GM23248 (cell line): ENCODE results near the gene ADRB1. TPM values are rescaled to one million over a fixed set of nuclear protein-coding genes. Genes with fewer than 3 reads are reported as not detected.
A peak's percentile ranks its signal among the peaks of the same experiment; 100 is the strongest.

Experiments used
- DNase-seq: peaks from one replicate; pipeline ENCODE4 v3.0.0-alpha.2; 2015
- H2AFZ ChIP-seq: fragments of 200-600 bp; sonication (generic); 2 replicates; pipeline ENCODE4 v1.6.1; 2016; ENCODE audit warnings: antibody characterized with exemption
- H3F3A ChIP-seq: fragments of 200-600 bp; sonication (generic); 2 replicates; pipeline ENCODE4 v1.6.1; 2016; ENCODE audit warnings: mild to moderate bottlenecking, antibody characterized with exemption, mixed run types; ENCODE audit not compliant: insufficient read depth
- H3K27ac ChIP-seq: fragments of 200-600 bp; sonication (generic); 2 replicates; pipeline ENCODE4 v1.5.1; 2016; ENCODE audit warnings: mild to moderate bottlenecking
- H3K27me3 ChIP-seq: fragments of 200-600 bp; sonication (generic); replicated peaks from 2 replicates; pipeline ENCODE4 v1.6.1; 2016; ENCODE audit warnings: mild to moderate bottlenecking; ENCODE audit not compliant: insufficient read depth
- H3K36me3 ChIP-seq: fragments of 200-600 bp; sonication (generic); 2 replicates; pipeline ENCODE4 v1.6.1; 2016; ENCODE audit warnings: low read depth, mild to moderate bottlenecking
- H3K4me1 ChIP-seq: fragments of 200-600 bp; sonication (generic); 2 replicates; pipeline ENCODE4 v1.6.1; 2016; ENCODE audit warnings: mild to moderate bottlenecking; ENCODE audit not compliant: insufficient read depth
- H3K4me2 ChIP-seq: fragments of 200-600 bp; sonication (generic); one replicate; pipeline ENCODE4 v1.6.1; 2016; ENCODE audit warnings: mild to moderate bottlenecking; ENCODE audit not compliant: unreplicated experiment
- H3K4me3 ChIP-seq: fragments of 200-600 bp; sonication (generic); 2 replicates; pipeline ENCODE4 v1.5.1; 2016; ENCODE audit warnings: mild to moderate bottlenecking
- H3K79me2 ChIP-seq: fragments of 200-600 bp; sonication (generic); 2 replicates; pipeline ENCODE4 v1.6.1; 2016; ENCODE audit warnings: mild to moderate bottlenecking; ENCODE audit not compliant: insufficient read depth
- H3K9ac ChIP-seq: fragments of 200-600 bp; sonication (generic); 2 replicates; pipeline ENCODE4 v1.6.1; 2016; ENCODE audit warnings: mild to moderate bottlenecking
- H3K9me2 ChIP-seq: fragments of 200-600 bp; sonication (generic); 2 replicates; pipeline ENCODE4 v1.6.1; 2016; ENCODE audit warnings: mixed run types, mild to moderate bottlenecking, moderate library complexity; ENCODE audit not compliant: insufficient read depth
- H3K9me3 ChIP-seq: fragments of 200-600 bp; sonication (generic); one replicate; pipeline ENCODE4 v1.6.1; 2017; ENCODE audit warnings: low read depth
- H4K20me1 ChIP-seq: fragments of 200-600 bp; sonication (generic); 2 replicates; pipeline ENCODE4 v1.6.0; 2016; ENCODE audit not compliant: insufficient read depth
- EZH2 ChIP-seq: fragments of 200-600 bp; sonication (generic); IDR thresholded peaks from 2 replicates; pipeline ENCODE4 v1.6.1; 2018; ENCODE audit warnings: antibody characterized with exemption, mild to moderate bottlenecking; ENCODE audit not compliant: insufficient read depth, poor library complexity, severe bottlenecking
- EZH2phosphoT487 ChIP-seq: fragments of 200-600 bp; sonication (generic); IDR thresholded peaks from 2 replicates; pipeline ENCODE4 v1.6.1; 2018; ENCODE audit warnings: antibody characterized with exemption, moderate library complexity, mild to moderate bottlenecking, low read depth; ENCODE audit not compliant: insufficient read depth
- WGBS, 2 experiments: methylation state at CpG; one replicate each; pipeline ENCODE4 v1.1.6; 2015 to 2017; ENCODE audit warnings: low lambda C conversion rate in 2 of 2, low coverage in 1 of 2; ENCODE audit errors: missing lambda C conversion rate in 2 of 2; 5-methylcytosine and 5-hydroxymethylcytosine counted together
- in situ Hi-C: fragments of 300-500 bp; cut with MboI; formaldehyde crosslinking; loops from 2 replicates; pipeline ENCODE4 v1.15.0; 2020
- polyA plus RNA-seq: library from polyadenylated mRNA; unstranded; fragments of >200 nt; fragmentation: Nextera tagmentation; extraction: Ambion mirVana; gene quantifications from 2 replicates; pipeline ENCODE4 v1.2.1, GENCODE V29; 2016
- total RNA-seq: library from RNA; depleted of rRNA; stranded (reverse); fragments of >200 nt; shearing (Covaris generic); gene quantifications from 2 replicates; pipeline ENCODE4 v1.2.3, GENCODE V29; 2014

ADRB1 gene
- total and polyA plus RNA-seq, 2 experiments from 2014 or later, result not detected

GRCh38 chr10:114019226-114019625, 24.4 kb upstream of the ADRB1 start:
- H3K79me2 ChIP-seq, result no peaks in the 10 kb centered on the region
- H3K27me3 ChIP-seq, result peaks cover 12% of the 10 kb centered on the region
- H3K36me3 ChIP-seq, result no peaks in the 10 kb centered on the region
- no peak overlapping the region for H3K9ac ChIP-seq
- in situ Hi-C loops, result no loop called here
- no peak for TF ChIP-seq EZH2phosphoT487
- no peak for TF ChIP-seq EZH2
- no peak overlapping the region for H3K4me2 ChIP-seq
- H3K27ac ChIP-seq, result no peak overlapping the region
- DNase-seq, result no peak
- H2AFZ ChIP-seq, result no peak overlapping the region
- no peak overlapping the region for H3K4me3 ChIP-seq
- 0 out of 2 replicates have a peak, but pooled peaks cover 4% of the 10 kb centered on the region for H3K4me1 ChIP-seq
- H3K9me2 ChIP-seq, result no peaks in the 10 kb centered on the region
- H4K20me1 ChIP-seq, result no peaks in the 10 kb centered on the region
- H3K9me3 ChIP-seq, result no peaks in the 10 kb centered on the region
- H3F3A ChIP-seq, result no peaks in the 10 kb centered on the region
- WGBS, 2 experiments, result 45 to 57% methylated on average over 4 of the region's 4 CpGs

DNA sequence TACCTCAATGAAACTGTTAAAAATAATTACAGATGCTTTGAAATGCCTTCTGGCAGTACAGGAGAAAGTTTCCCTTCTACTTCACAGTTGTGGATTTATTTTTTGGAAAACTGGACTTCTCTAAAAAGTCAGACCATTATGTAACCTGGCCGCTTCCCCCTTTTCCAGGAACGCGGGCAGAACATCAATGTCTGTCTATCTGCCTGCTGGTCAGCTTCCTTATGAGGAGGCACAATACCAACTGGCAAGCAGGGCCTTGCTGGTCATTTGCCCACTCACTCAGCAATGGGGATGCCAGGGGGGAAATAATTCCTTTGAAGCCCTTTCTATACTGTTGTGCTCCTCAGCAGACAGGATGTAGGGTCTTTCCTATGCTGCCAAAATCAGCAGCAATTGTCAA, 22.5 kb upstream of the ADRB1 start:
- no peak overlapping the region for H3K27ac ChIP-seq
- H3K9ac ChIP-seq, result no peak overlapping the region
- no peaks in the 10 kb centered on the region for H3K36me3 ChIP-seq
- H3K4me1 ChIP-seq, result peaks cover 14% of the 10 kb centered on the region
- 0 out of 2 replicates have a peak, but pooled peaks cover 1% of the 10 kb centered on the region for H3F3A ChIP-seq
- H3K4me2 ChIP-seq, result no peak overlapping the region
- no peaks in the 10 kb centered on the region for H4K20me1 ChIP-seq
- DNase-seq, result no peak
- no peaks in the 10 kb centered on the region for H3K79me2 ChIP-seq
- no peak overlapping the region for H2AFZ ChIP-seq
- H3K27me3 ChIP-seq, result peaks cover 12% of the 10 kb centered on the region
- in situ Hi-C loops, result no loop called here
- TF ChIP-seq EZH2phosphoT487, result no peak
- TF ChIP-seq EZH2, result no peak
- H3K4me3 ChIP-seq, result no peak overlapping the region
- no peaks in the 10 kb centered on the region for H3K9me2 ChIP-seq
- H3K9me3 ChIP-seq, result no peaks in the 10 kb centered on the region
- 32 to 41% methylated on average over 3 of the region's 3 CpGs for WGBS, 2 experiments

GRCh38 chr10:114021717-114022680, 21.7 kb upstream of the ADRB1 start:
- Histone ChIP-seq H4K20me1 (no peaks in the 10 kb centered on the region), H3K4me2 (no peak overlapping the region), H2AFZ (0 out of 2 replicates have a peak overlapping the region, but pooled peaks have one; percentile 21), H3K9me2 (no peaks in the 10 kb centered on the region), H3K79me2 (no peaks in the 10 kb centered on the region), H3K9me3 (no peaks in the 10 kb centered on the region), H3K27me3 (peaks cover 12% of the 10 kb centered on the region), H3K9ac (no peak overlapping the region), H3K27ac (no peak overlapping the region), H3K4me1 (peaks cover 22% of the 10 kb centered on the region), H3K36me3 (no peaks in the 10 kb centered on the region), H3K4me3 (no peak overlapping the region), H3F3A (peaks cover 10% of the 10 kb centered on the region; the same call in 1 of the 2 replicates)
- peak; percentile 16 for DNase-seq
- 14 to 22% methylated on average over 14 of the region's 14 CpGs for WGBS, 2 experiments
- TF ChIP-seq EZH2 (no peak), EZH2phosphoT487 (no peak)
- in situ Hi-C loops, result no loop called here

- Histone ChIP-seq H3K4me2 (no peak overlapping the region), H4K20me1 (no peaks in the 10 kb centered on the region), H2AFZ (no peak overlapping the region), H3K9me2 (no peaks in the 10 kb centered on the region), H3K79me2 (no peaks in the 10 kb centered on the region), H3K9ac (no peak overlapping the region), H3K4me1 (peaks cover 26% of the 10 kb centered on the region), H3K27ac (no peak overlapping the region), H3K27me3 (peaks cover 12% of the 10 kb centered on the region), H3K36me3 (no peaks in the 10 kb centered on the region), H3K4me3 (no peak overlapping the region), H3K9me3 (no peaks in the 10 kb centered on the region), H3F3A (peaks cover 15% of the 10 kb centered on the region; the same call in 1 of the 2 replicates)
- 61 to 72% methylated on average over 7 of the region's 7 CpGs for WGBS, 2 experiments
- TF ChIP-seq EZH2, result no peak
- TF ChIP-seq EZH2phosphoT487, result no peak
- in situ Hi-C loops, result no loop called here
- DNase-seq, result no peak
Measured at GRCh38 chr10:114022766-114023597, 20.7 kb upstream of the ADRB1 start.
